Body of pancreas (tissue), 4 donors: ENCODE results near the gene EYA2. TPM values are rescaled to one million over a fixed set of nuclear protein-coding genes. Genes with fewer than 3 reads are reported as not detected.

ENCODE experiments used
- ATAC-seq: fragments of 150-250 bp; one replicate; pipeline ENCODE4 v1.9.1; 2016
- DNase-seq, 4 donors: peaks; one replicate each; pipeline ENCODE4 v3.0.0-alpha.2; 2019
- H3K27ac ChIP-seq, 4 donors: fragments of 200-600 bp; sonication (generic); 1 replicate in 3 of 4; 2 replicates in 1 of 4; pipeline versions ENCODE4 v1.5.1 to v1.6.1; 2016 to 2019; ENCODE audit warnings: mild to moderate bottlenecking in 1 of 4, mixed read lengths in 1 of 4, moderate library complexity in 1 of 4
- H3K27me3 ChIP-seq, 2 donors: fragments of 200-600 bp; sonication (generic); one replicate each; pipeline ENCODE4 v1.6.0; 2016; ENCODE audit warnings: mild to moderate bottlenecking in 1 of 2
- H3K36me3 ChIP-seq, 2 donors: fragments of 200-600 bp; sonication (generic); replicated peaks in 1 of 2; 2 replicates each; pipeline ENCODE4 v1.5.1; 2016; ENCODE audit warnings: low read depth in 2 of 2; ENCODE audit not compliant: insufficient read depth in 1 of 2
- H3K4me1 ChIP-seq: fragments of 200-600 bp; sonication (generic); one replicate; pipeline ENCODE4 v1.6.0; 2016
- H3K4me3 ChIP-seq, 2 donors: fragments of 200-600 bp; sonication (generic); 1 replicate in 1 of 2; 2 replicates in 1 of 2; pipeline ENCODE4 v1.5.1; 2016 to 2019
- H3K9me3 ChIP-seq, 3 donors: fragments of 200-600 bp; sonication (generic); 1 replicate in 2 of 3; 2 replicates in 1 of 3; pipeline ENCODE4 v1.5.1; 2016
- POLR2A ChIP-seq, 3 donors: fragments of 450-650 bp; IDR thresholded peaks; one replicate each; pipeline ENCODE4 v1.6.1; 2016; ENCODE audit warnings: antibody characterized with exemption in 3 of 3, mild to moderate bottlenecking in 2 of 3
- WGBS, 2 donors: methylation state at CpG; one replicate each; pipeline ENCODE4 v1.1.5; 2017; 5-methylcytosine and 5-hydroxymethylcytosine counted together
- intact Hi-C: fragments of 100-400 bp; cut with DNase I; formaldehyde crosslinking; loops from one replicate; pipeline ENCODE4 v1.15.1; 2023
- total RNA-seq, 2 donors: library from RNA; depleted of rRNA; stranded (reverse); fragments of >200 nt; gene quantifications; one replicate each; pipeline ENCODE4 v1.1.0, GENCODE V29; 2016
- TF ChIP-seq, protein P1 (sequence below), 7 experiments: fragments of 450-650 bp in 4 of 7; fragments of 200-600 bp in 3 of 7; sonication (generic) in 3 of 7; IDR thresholded peaks; one replicate each; pipeline ENCODE4 v1.5.1; 2016 to 2019; ENCODE audit warnings: antibody characterized with exemption in 7 of 7

The EYA2 gene
- total RNA-seq, 2 donors from 2014 or later, result 0.52 to 3.6 TPM

DNA sequence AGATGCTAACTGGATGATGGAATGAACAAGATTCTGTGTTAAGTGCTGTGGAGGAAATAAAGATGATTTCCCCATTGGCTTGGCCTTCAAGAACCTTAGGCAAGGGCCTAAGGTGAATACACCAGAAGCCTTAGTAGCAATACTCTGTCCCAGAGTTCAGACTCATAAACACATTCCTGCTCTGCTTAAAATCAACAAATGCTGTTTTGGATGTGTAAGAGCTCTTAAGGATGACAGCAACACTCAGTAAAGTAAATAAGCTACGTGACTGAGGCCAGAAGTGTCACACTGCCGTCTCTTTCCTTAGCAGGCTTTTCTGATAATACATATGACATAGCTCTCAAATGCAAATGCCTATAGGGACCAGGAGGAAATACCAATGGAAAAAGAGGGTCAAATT is 90.6 kb downstream of the EYA2 start:
- Histone ChIP-seq H3K36me3 (no peaks in the 10 kb centered on the region), H3K27me3 (no peaks in the 10 kb centered on the region), H3K9me3 (no peaks in the 10 kb centered on the region), H3K4me3 (no peak overlapping the region), H3K27ac (peak overlapping the region in 2 of 4 donors; percentile 1 to 10), H3K4me1 (peaks cover 11% of the 10 kb centered on the region)
- WGBS, 2 donors, result 48 to 49% methylated on average over 2 of the region's 2 CpGs
- no peak for ATAC-seq
- TF ChIP-seq, protein P1, sequence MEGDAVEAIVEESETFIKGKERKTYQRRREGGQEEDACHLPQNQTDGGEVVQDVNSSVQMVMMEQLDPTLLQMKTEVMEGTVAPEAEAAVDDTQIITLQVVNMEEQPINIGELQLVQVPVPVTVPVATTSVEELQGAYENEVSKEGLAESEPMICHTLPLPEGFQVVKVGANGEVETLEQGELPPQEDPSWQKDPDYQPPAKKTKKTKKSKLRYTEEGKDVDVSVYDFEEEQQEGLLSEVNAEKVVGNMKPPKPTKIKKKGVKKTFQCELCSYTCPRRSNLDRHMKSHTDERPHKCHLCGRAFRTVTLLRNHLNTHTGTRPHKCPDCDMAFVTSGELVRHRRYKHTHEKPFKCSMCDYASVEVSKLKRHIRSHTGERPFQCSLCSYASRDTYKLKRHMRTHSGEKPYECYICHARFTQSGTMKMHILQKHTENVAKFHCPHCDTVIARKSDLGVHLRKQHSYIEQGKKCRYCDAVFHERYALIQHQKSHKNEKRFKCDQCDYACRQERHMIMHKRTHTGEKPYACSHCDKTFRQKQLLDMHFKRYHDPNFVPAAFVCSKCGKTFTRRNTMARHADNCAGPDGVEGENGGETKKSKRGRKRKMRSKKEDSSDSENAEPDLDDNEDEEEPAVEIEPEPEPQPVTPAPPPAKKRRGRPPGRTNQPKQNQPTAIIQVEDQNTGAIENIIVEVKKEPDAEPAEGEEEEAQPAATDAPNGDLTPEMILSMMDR (IDR thresholded peaks at IDR 0.05), result no peak
- no peak for TF ChIP-seq POLR2A (IDR thresholded peaks at IDR 0.05)
- intact Hi-C loops, result no loop called here
- DNase-seq, result no peak

DNA sequence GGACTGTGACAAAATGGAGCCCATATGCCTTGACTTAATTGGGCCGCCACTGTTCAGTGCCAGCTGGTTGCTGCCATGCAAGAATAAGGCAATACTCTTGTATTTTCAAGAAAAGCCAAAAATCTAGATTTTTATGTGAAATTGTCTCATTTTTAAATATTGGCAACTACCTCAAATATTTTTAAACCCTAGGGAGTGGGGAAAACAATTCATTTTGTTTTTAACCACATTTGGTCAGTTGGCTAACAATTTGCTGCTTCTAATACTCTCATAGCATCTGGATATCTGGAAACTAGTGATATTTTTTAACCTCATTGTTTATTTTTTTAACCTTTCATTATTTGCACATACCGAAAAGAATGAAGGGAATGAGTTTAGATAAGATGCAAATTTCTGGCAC is 91.0 kb downstream of the EYA2 start:
- Histone ChIP-seq H3K27ac (peak overlapping the region in 1 of 4 donors; percentile 1), H3K36me3 (no peaks in the 10 kb centered on the region), H3K4me1 (peaks cover 12% of the 10 kb centered on the region), H3K4me3 (no peak overlapping the region), H3K27me3 (no peaks in the 10 kb centered on the region), H3K9me3 (no peaks in the 10 kb centered on the region)
- TF ChIP-seq, protein P1 (IDR thresholded peaks at IDR 0.05), result no peak
- no peak for TF ChIP-seq POLR2A (IDR thresholded peaks at IDR 0.05)
- WGBS, 2 donors, result 50 to 54% methylated on average over 2 of the region's 2 CpGs
- DNase-seq (no peak), ATAC-seq (no peak)
- intact Hi-C loops, result no loop called here

DNA sequence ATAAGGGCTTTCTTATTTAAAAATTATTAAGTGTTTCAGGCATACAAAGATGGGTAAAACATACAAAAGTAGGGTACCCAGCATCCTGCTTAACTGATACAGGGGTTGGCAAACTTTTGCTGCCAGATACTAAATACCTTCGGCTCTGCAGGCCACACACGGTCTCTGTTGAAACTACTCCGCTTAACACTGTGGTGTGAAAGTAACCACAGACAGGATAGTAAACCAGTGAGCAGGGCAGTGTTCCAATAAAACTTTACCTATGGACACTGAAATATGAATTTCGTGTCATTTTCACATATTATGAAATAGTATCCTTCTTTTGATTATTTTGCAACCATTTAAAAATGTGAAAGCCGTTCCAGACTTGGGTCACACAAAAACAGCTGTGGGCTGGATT is 92.4 kb downstream of the EYA2 start:
- ATAC-seq (no peak), DNase-seq (no peak)
- Histone ChIP-seq H3K4me1 (peaks cover 19% of the 10 kb centered on the region), H3K36me3 (no peaks in the 10 kb centered on the region), H3K27me3 (no peaks in the 10 kb centered on the region), H3K4me3 (no peak overlapping the region), H3K9me3 (no peaks in the 10 kb centered on the region), H3K27ac (peak overlapping the region in 2 of 4 donors; percentile 13 to 35)
- 50 to 63% methylated on average over 5 of the region's 5 CpGs for WGBS, 2 donors
- intact Hi-C loops, result no loop called here
- TF ChIP-seq, protein P1 (IDR thresholded peaks at IDR 0.05), result no peak
- no peak for TF ChIP-seq POLR2A (IDR thresholded peaks at IDR 0.05)

DNA sequence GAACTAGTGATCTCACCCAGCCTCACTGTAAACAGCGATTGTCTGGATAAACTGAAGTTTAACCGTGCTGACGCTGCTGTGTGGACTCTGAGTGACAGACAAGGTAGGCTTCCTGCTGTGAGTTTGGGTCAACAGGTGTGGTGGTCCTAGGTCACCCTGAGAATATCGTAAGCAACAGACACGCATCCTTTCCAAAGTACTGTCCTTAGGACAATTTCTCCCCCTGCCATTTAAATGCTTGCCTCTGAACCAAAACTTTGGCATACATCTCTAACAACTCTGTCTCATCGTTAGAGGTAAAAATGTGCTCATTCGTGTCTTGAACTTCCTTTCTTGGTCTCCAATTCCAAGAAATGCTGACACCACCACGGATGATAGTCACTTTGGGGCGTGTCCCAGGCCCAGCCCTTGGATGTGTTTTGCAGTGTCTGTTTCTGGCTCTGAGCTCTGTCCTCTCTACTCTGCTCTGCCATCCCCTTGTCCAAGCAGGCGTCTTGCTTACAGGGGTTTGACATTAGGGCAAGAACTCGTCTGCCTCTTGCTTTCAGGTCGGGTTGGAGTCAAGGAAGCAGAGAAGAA is 95.5 kb downstream of the EYA2 start:
- Histone ChIP-seq H3K36me3 (no peaks in the 10 kb centered on the region), H3K27me3 (no peaks in the 10 kb centered on the region), H3K27ac (peak overlapping the region; percentile 70 to 85 (median 79)), H3K4me1 (peaks cover 30% of the 10 kb centered on the region), H3K4me3 (no peak overlapping the region), H3K9me3 (no peaks in the 10 kb centered on the region)
- 17 to 20% methylated on average over 12 of the region's 12 CpGs for WGBS, 2 donors
- TF ChIP-seq, protein P1 (IDR thresholded peaks at IDR 0.05), result no peak
- TF ChIP-seq POLR2A (IDR thresholded peaks at IDR 0.05), result peak in 2 of 3 donors; percentile 22 to 34
- ATAC-seq, result no peak
- intact Hi-C loops, result no loop called here
- no peak for DNase-seq

DNA sequence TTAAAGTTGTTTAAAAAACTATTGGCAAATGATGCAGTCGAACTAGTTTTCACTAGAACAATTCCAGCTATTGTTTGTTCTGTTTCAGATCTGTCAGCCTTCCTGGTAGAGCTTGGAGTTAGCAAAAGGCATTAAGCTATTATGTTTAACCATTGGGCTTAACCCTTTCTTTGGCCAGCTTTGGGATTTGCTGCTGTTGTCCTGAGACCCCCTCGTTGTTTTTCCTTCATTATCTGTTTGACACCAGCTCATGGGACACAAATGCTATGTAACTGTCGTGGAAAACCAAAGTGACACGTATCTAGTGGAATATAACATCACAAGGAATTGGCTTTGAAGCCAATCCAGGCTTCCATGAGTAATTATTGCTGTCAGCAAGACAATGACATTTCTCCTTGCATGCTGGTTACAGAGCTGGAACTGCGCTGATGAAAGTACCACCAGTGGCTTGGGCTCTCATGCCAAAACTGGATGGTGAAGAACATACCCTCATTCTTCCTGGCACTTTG is 96.0 kb downstream of the EYA2 start:
- Histone ChIP-seq H3K27ac (peak overlapping the region; percentile 14 to 85 (median 79)), H3K9me3 (no peaks in the 10 kb centered on the region), H3K4me3 (no peak overlapping the region), H3K4me1 (peaks cover 30% of the 10 kb centered on the region), H3K36me3 (no peaks in the 10 kb centered on the region), H3K27me3 (no peaks in the 10 kb centered on the region)
- WGBS, 2 donors, result 23 to 32% methylated on average over 5 of the region's 5 CpGs
- intact Hi-C loops, result no loop called here
- ATAC-seq (peak; percentile 70), DNase-seq (peak in 1 of 4 donors; percentile 26)
- TF ChIP-seq, protein P1 (IDR thresholded peaks at IDR 0.05), result no peak
- TF ChIP-seq POLR2A (IDR thresholded peaks at IDR 0.05), result no peak
